HS-5 (cell line): ENCODE data around the gene RIN3.
"Not testable (repeated sequence)": the region's sequence is repeated elsewhere in the genome, so short reads cannot be mapped to it uniquely, and the experiment has no call there.

Experiments
- DNase-seq: peaks from one replicate; pipeline ENCODE4 v3.0.0-alpha.2; 2012; ENCODE audit warnings: low read depth

RIN3 gene

DNA sequence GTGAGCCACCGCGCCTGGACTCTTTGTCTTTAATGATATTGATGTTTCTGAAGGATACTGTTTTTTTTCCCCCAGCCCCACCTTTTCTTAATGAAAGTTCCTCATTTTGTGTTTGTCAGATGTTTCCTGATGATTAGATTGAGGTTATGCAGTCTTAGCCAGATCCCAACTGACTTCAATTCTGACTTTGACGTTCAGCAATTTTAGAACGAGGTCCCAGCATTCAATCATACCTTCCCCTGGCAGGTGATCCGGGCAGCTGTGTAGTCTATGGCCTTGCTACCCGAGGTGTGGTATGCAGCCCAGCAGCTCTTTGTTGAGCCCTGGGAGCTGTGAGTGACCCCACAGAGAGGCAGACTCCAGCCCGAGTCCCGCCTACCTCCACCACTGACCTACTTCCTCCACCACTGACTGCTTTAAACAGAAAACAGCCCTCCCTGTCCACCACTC is 152.1 kb downstream of the RIN3 start:
- no peak for DNase-seq

GRCh38 chr14:92666251-92666650 is 152.7 kb downstream of the RIN3 start:
- no peak for DNase-seq

DNA sequence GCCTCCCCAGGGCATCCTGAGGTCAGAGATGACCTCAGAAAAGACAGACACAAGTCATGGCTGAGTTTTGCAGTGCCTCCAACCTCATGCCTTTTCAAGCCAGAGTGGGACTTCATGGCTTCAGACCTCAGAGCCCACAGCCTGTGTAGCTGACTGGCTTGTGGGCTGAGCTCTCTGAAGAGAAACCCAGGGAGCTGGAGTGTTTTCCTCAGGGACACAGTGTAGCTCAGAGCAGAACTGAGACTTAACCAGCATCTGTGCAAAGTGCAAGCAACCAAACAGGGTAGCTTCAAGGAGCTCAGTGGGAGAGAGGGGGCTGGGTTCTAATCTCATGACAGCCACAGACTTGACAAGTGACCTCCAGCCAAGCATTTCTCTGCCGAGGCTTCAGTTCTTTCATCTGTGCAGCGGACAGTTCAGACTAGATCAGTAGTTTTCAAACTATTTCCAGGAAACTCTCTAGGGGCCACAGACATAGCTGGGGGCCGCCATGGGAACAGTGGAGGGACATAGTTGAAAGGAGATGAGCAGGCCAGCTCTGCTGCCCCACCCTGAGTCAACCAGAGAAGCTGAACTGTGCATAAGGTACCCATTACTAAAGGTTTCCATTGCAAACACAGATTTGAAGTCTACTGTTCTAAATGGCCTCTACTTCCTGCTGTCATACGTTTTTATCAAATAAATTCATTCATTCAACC is 154.8 kb downstream of the RIN3 start:
- DNase-seq = no peak

GRCh38 chr14:92670160-92670559 is 156.6 kb downstream of the RIN3 start:
- peak; percentile 84 for DNase-seq

GRCh38 chr14:92670643-92671366 is 157.2 kb downstream of the RIN3 start:
- DNase-seq = no peak

DNA sequence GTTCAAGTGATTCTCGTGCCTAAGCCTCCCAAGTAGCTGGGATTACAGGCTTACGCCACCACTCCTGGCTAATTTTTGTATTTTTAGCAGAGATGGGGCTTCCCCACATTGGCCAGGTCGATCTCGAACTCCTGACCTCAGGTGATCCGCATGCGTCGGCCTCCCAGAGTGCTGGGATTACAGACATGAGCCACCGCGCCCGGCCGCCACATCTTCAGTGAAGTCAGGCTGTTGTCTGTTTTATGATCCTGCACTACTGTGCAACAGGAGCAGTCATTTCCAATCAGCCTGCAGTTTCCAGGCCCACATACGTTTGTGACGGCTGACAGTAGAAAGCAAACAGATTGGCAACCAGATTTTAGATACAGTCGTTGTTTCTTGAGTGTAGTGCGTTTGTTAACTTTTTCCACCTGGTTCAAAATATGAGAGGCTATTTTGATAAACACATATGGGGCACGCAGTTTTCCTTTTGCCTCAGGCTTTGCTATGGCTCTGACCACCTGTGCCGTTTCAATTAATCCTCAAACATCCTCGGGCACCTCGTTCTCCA is 160.1 kb downstream of the RIN3 start:
- no peak for DNase-seq

- no peak for DNase-seq
These were observed 161.8 kb downstream of the RIN3 start for GRCh38 chr14:92675421-92675820.

DNA sequence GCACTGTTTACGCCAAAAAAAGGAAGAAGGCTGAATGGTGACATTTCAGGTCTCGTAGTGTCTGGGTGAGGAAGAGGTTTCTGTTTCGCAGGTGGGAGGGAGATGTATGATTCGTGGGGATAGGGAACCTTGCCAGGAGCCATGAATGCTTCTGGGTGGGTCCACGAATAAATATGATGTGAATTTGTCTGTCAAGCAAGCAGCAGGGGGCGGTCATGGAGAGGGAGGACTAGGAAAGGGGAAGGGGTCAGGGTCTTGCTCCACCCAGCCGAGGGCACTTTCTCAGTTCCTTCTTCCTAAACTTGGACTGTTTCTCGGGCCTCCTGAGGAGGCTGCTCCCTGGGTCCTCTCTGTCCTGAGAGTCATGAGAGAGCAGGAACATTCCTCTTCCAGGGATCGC is 162.4 kb downstream of the RIN3 start:
- DNase-seq = no peak

DNA sequence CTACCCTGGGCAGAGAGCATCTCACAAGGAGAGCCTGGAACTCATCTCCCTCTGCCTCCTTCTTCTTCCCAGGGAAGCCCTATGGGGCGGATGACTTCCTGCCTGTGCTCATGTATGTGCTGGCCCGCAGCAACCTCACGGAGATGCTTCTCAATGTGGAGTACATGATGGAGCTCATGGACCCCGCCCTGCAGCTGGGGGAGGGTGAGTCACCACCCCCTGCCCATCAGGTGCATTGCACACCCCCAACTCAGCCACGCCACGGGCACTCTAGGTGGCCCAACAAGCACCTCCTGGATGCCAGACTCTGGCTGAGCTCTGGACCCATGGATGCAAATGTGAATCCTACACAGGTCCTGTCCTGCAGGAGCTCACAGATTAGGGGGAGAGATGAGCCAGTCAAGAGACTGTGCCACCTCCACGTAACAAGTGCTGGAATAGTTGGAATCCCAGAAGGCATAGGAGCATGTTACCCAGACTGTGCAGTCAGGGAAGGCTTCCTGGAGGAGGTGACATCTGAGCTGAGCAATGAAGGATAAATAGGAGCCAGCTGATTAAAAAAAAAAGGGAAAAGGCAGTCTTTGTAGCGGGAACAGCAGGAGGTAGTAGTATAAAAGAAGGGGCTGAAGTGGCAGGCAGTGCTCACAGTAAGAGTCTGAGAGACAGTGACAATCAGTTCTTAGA is 163.0 kb downstream of the RIN3 start:
- no peak for DNase-seq

- DNase-seq = no peak
These were observed 163.6 kb downstream of the RIN3 start for GRCh38 chr14:92677087-92677668.

DNA sequence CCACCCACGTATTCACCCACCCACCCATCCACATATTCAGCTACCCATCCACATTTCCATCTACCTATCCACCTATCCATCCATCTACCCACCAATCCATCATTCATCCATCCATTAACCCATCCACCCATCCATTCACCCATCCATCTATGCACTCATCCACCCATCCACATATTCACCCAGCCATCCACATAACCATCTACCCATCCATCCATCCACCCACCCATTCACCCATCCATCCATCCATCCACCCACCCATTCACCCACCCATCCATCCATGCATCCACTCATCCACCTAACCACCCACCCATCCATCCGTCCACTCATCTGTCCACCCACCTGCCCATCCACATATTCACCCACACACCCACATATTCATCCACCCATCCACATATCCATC is 164.4 kb downstream of the RIN3 start:
- DNase-seq = no peak

DNA sequence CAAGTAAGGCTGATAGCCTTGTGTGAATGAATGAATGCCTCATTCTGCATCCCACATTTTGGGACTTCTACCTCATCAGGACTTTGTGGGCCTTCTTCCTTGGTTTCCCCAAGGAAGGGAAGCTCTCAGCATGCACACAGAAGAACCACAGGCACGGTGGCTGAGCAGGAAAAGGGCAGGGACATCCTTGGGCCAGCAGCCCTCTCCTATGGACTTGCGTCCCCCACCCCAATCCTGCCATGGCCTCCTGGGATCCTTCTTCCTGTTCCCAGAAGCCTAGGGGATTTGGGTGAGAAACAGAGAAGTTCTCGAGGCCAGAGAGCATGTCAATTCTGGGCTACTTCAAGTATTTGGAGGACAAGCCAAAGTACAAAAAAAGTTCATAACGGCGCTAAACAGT is 165.2 kb downstream of the RIN3 start:
- DNase-seq = no peak

DNA sequence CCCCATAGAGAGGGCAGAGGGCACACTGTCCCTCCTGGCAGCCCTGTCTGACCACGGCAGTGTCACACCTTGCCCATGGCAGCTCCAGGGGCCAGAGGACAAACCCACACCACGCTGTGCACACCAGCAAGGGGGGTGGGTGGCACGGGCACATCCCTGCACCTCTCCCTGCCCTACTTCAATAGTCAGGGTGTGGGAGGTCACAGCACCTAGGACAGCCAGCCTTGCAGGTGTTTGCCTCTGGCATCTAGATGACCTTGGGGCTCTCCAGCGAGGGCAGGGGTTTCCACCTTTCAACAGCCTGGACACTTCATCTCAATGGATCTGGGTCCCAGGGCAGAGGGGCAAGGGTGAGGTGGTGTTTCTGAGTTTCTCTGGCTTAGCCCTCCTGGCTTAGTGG is 165.7 kb downstream of the RIN3 start:
- no peak for DNase-seq

GRCh38 chr14:92680330-92680729 is 166.7 kb downstream of the RIN3 start:
- not testable (repeated sequence) for DNase-seq

DNA sequence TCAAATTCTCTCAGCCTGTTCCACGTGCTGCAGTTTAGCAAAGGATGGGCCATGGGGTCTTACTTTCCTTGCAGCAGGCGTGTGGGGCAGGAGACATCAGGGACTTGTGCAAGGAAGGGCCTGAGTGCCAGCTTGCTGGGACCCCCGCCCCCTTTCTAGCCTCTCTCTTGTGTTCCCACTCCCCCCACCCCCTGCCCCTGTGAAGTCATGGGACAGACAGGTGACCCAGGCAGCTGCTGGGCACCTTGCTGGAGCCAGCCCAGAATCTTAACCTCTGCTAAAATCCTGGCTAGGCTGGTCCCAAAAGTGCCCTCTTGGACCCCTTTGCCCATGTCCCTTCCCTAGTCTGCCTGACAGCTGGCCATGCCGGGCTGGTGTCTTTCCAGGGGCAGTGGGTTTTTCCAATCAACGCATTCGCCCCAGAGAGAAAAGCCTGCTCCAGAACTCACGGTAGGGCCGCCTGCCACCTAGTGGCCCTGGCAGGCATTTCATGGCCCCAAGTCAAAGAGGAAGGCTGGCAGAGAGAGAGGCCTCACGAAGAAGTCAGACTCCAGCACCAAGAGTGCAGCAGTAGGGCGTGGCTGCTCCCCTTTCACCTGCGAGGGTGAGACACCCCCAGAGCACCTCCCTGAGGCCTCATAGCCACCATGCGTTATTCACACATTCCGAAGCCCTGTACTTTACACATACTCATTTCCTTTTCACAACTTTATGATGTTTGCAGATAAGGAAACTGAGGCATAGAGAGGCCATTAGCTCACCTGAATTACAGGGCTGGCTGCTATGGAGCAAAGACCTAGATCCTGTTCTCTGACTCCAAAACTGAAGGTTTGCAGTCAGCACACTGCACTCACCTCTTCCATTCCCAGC is 167.4 kb downstream of the RIN3 start:
- no peak for DNase-seq

GRCh38 chr14:92683041-92683440 is 169.5 kb downstream of the RIN3 start:
- no peak for DNase-seq

DNA sequence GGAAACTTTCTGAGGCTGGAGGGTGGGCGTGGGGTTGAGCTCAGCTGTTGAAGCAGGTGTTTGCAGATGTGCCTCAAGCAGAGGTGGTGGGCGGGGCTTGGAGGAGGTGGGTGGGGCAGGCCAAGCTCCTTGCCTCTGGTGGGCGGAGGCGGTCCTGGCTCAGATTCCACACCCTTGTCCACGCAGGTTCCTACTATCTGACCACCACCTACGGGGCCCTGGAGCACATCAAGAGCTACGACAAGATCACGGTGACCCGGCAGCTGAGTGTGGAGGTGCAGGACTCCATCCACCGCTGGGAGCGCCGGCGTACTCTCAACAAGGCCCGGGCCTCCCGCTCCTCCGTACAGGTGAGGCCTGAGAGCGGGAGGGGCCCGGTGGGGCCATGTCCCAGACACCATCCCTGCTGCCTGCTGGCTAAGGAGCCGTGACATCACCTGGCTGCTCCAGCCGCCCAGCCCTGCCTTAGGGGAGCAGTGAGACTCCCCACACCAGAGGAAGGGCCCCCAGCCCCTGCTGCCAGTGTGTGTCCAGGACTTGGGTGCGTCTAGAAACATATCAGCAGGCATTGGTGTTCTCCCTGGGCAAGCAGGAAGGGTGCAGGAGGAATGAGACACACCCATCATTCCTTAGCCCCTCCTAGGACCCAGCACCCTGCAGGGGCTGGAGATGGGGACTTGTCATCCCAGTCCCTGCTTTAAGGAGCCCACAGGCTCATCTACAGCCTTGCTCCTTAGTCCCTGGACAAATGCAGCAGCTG is 171.4 kb downstream of the RIN3 start:
- no peak for DNase-seq

- no peak for DNase-seq
These were observed 172.3 kb downstream of the RIN3 start for GRCh38 chr14:92685784-92686355.

- DNase-seq = no peak
These were observed 172.9 kb downstream of the RIN3 start for GRCh38 chr14:92686411-92686899.

DNA sequence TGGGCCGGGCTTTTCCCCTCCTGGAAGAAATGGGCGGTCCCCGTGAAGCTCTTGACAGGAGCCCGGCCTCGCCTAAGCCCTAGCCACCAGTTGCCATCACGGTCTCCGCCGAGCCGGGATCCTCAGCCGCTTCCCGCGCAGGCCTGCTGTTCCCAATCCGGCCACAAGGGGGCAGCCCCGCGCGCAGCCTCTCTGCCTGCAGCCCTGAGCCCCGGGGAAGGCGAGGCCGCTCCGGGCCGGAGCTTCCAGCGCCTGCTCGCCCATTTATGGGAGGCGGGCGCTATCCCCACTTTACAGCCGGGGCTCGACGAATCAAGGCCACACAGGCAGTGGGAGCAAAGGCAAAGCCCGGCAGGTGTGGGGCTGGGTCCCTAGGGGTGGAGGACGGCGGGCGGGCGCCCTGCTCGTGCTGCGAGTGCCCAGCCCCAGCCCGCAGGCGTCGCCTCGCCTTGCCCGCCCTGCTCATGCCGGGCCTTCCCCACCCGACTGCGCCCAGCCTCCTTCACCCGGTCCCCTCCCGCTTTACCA is 173.4 kb downstream of the RIN3 start:
- no peak for DNase-seq
